Colonic mucosa (tissue), 4 donors: ENCODE data around the gene AK1. TPM values are rescaled to one million over a fixed set of nuclear protein-coding genes. Genes with fewer than 3 reads are reported as not detected.
A peak's percentile ranks its signal among the peaks of the same experiment; 100 is the strongest.

Source experiments
- DNase-seq: peaks from one replicate; pipeline ENCODE4 v3.0.0-alpha.2; 2020
- H3K27ac ChIP-seq: fragments of 200-600 bp; one replicate; pipeline ENCODE4 v1.8.0; 2021
- H3K27me3 ChIP-seq: fragments of 200-600 bp; one replicate; pipeline ENCODE4 v1.8.0; 2021
- H3K36me3 ChIP-seq: fragments of 200-600 bp; one replicate; pipeline ENCODE4 v1.8.0; 2021
- H3K4me1 ChIP-seq: fragments of 200-600 bp; one replicate; pipeline ENCODE4 v1.8.0; 2021; ENCODE audit warnings: mild to moderate bottlenecking
- H3K4me3 ChIP-seq: fragments of 200-600 bp; one replicate; pipeline ENCODE4 v1.8.0; 2021
- H3K9ac ChIP-seq, 2 donors: one replicate each; pipeline ENCODE4 v1.7.0; 2013; ENCODE audit warnings: control low read depth in 2 of 2, low read depth in 2 of 2, low read length in 2 of 2
- H3K9me3 ChIP-seq: fragments of 200-600 bp; one replicate; pipeline ENCODE4 v1.8.0; 2021
- intact Hi-C: fragments of 100-400 bp; cut with DNase I; formaldehyde crosslinking; loops from one replicate; pipeline ENCODE4 v1.14.1; 2022
- total RNA-seq, 2 donors: library from RNA; stranded (reverse); fragmentation: NEBNext Ultra II Directional in 1 of 2; extraction: Animal tissue kit (Norgen Biotek cat#: 25700) in 1 of 2; gene quantifications; one replicate each; pipeline ENCODE4 v1.2.1, GENCODE V29; 2021
- TF ChIP-seq, protein P1 (sequence below): fragments of 200-600 bp; IDR thresholded peaks from one replicate; pipeline ENCODE4 v1.8.0; 2022; ENCODE audit warnings: antibody characterized with exemption, mild to moderate bottlenecking
- donor health status: healthy.
- donor health status: DM: no; HTN: no; CAD: no.
- donor health status: DM: no; HTN: no; CAD: no.

Gene AK1
- total RNA-seq, 2 donors from 2014 or later: 159 to 166 TPM

DNA sequence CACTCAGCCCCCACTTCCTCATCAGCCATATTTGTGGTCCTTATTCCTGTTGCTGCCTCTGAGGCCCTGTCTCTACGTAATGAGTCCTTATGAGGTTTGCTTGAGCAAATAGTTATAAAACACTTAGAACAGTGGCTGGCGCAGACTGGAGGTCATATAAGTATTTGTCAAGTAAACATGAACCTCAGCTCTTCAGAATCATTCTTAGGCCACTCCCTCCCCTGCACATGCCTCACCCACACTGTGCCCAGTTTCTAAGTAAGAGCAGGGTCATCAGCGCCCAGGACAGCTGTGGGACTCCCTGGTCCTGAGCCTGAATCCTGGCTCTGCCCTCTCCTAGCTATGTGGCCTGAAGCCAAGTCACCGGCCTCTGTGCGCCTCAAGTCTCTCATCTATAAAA lies 35.4 kb upstream of the AK1 start:
- Histone ChIP-seq H3K36me3 (no peaks in the 10 kb centered on the region), H3K27me3 (no peaks in the 10 kb centered on the region), H3K9me3 (no peaks in the 10 kb centered on the region), H3K4me3 (no peak overlapping the region), H3K27ac (peak overlapping the region; percentile 73), H3K9ac (peak overlapping the region in 1 of 2 donors; percentile 55), H3K4me1 (peaks cover 22% of the 10 kb centered on the region)
- TF ChIP-seq, protein P1, sequence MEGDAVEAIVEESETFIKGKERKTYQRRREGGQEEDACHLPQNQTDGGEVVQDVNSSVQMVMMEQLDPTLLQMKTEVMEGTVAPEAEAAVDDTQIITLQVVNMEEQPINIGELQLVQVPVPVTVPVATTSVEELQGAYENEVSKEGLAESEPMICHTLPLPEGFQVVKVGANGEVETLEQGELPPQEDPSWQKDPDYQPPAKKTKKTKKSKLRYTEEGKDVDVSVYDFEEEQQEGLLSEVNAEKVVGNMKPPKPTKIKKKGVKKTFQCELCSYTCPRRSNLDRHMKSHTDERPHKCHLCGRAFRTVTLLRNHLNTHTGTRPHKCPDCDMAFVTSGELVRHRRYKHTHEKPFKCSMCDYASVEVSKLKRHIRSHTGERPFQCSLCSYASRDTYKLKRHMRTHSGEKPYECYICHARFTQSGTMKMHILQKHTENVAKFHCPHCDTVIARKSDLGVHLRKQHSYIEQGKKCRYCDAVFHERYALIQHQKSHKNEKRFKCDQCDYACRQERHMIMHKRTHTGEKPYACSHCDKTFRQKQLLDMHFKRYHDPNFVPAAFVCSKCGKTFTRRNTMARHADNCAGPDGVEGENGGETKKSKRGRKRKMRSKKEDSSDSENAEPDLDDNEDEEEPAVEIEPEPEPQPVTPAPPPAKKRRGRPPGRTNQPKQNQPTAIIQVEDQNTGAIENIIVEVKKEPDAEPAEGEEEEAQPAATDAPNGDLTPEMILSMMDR: no peak
- intact Hi-C loops: no loop called here
- DNase-seq: peak; percentile 88

DNA sequence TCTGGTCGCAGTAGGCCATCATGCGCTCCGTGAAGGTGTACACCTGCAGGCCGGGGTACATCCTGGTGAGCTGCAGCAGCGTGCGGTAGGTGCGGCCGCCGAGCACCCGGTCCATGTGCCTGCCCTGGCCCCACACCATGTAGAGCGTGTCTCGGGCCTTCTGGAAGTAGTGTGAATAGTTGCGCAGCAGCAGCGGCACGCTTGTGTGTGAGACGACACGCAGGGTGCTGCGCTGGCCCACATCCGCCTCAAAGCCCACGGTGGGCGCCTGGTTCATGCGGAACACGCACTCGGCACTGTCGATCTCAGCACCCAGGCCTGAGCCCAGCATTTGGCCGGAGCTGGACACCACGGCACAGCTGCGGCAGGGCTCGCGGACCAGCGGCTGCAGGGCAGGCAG lies 34.8 kb upstream of the AK1 start:
- peak overlapping the region in 1 of 2 donors; percentile 55 for H3K9ac ChIP-seq
- no peaks in the 10 kb centered on the region for H3K27me3 ChIP-seq
- H3K27ac ChIP-seq: peak overlapping the region; percentile 73
- TF ChIP-seq, protein P1: no peak
- peaks cover 20% of the 10 kb centered on the region for H3K4me1 ChIP-seq
- DNase-seq: peak; percentile 32
- no peaks in the 10 kb centered on the region for H3K9me3 ChIP-seq
- H3K4me3 ChIP-seq: no peak overlapping the region
- intact Hi-C loops: no loop called here
- H3K36me3 ChIP-seq: no peaks in the 10 kb centered on the region

DNA sequence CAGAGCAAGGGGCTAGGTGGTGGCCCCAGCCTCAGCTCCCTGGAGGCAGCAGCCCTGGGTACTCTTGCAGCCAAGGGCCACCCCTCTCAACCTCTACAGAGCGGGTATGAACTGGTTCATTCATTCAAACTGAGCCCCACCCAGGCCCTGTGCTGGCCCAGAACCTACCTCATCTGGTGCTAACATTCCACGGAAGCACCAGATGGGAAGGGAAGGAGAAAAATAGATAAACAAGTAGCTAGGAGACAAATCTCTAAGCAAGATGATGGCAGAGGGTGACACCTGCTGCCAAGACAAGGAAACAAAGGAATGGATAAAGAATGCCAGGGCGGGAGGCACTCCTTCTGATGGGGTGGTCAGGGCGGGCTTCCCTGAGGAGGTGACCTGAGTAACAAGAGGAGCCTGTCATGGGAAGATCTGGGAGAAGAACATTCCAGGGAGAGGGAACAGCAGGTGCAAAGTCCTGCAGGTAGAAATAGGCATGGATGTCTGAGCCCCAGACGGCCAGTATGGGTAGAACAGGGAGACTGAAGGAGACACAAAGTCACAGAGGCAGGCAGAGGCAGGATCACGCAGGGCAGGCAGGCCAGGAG lies 33.2 kb upstream of the AK1 start:
- Histone ChIP-seq H3K4me1 (peaks cover 31% of the 10 kb centered on the region), H3K36me3 (no peaks in the 10 kb centered on the region), H3K4me3 (no peak overlapping the region), H3K9ac (peak overlapping the region; percentile 13 to 34), H3K9me3 (no peaks in the 10 kb centered on the region), H3K27me3 (no peaks in the 10 kb centered on the region), H3K27ac (no peak overlapping the region)
- intact Hi-C loops: no loop called here
- TF ChIP-seq, protein P1: no peak
- DNase-seq: peak; percentile 69

DNA sequence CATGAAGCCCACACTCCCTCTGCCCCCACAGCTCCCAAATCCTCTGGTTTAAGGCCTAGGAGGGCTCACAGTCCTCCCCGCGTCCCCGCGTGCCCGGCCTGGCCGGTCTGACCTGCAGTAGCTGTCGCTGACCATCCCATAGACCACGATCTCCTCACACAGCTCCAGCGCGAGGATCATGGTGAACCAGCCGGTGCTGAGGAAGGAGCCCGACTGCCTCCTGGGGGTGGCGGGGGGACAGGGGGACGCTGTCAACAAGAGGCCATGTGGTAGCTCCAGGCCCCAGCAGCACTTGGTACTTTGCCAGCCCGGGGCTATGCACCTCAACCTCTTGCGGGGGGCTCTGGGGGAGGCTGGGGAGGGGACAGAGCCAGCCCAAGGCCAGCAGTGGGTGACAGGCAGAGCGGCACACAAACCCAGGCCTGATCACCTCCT lies 32.4 kb upstream of the AK1 start:
- TF ChIP-seq, protein P1: no peak
- H3K9ac ChIP-seq: peak overlapping the region in 1 of 2 donors; percentile 4
- DNase-seq: no peak
- intact Hi-C loops: no loop called here
- H3K27me3 ChIP-seq: no peaks in the 10 kb centered on the region
- H3K9me3 ChIP-seq: no peaks in the 10 kb centered on the region
- no peaks in the 10 kb centered on the region for H3K36me3 ChIP-seq
- no peak overlapping the region for H3K4me3 ChIP-seq
- peaks cover 27% of the 10 kb centered on the region for H3K4me1 ChIP-seq
- no peak overlapping the region for H3K27ac ChIP-seq

DNA sequence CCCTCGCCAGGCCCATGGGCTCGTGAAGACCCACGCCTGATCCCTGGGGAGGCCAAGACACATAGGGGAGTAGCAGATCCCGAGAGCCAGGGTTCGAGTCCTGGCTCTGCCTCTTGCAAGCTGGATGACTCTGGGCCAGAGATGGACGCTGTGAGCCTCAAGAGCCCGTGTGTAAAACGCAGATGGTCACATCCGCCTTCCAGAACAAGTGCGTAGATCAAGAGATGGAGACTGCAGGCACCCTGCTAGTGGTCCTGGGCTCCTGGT lies 31.1 kb upstream of the AK1 start:
- H3K4me1 ChIP-seq: peaks cover 34% of the 10 kb centered on the region
- no peaks in the 10 kb centered on the region for H3K27me3 ChIP-seq
- no peak overlapping the region for H3K27ac ChIP-seq
- H3K36me3 ChIP-seq: no peaks in the 10 kb centered on the region
- TF ChIP-seq, protein P1: no peak
- no peak overlapping the region for H3K9ac ChIP-seq
- no peak overlapping the region for H3K4me3 ChIP-seq
- no peaks in the 10 kb centered on the region for H3K9me3 ChIP-seq
- no peak for DNase-seq
- intact Hi-C loops: no loop called here
